Spinal cord (tissue), 10 donors: ENCODE results near the gene KRT4. TPM values are rescaled to one million over a fixed set of nuclear protein-coding genes. Genes with fewer than 3 reads are reported as not detected.

Experiments used
- DNase-seq, 6 donors: peaks; one replicate each; pipeline versions ENCODE4 v3.0.0 to v3.0.0-alpha.2; 2013 to 2015; ENCODE audit warnings: low spot score in 6 of 6, low read depth in 4 of 6
- H3K27ac ChIP-seq: one replicate; pipeline ENCODE4 v1.5.1; 2013; ENCODE audit warnings: low read depth, low read length, control low read depth
- H3K27me3 ChIP-seq: one replicate; pipeline ENCODE4 v1.6.1; 2013; ENCODE audit warnings: low read length; ENCODE audit not compliant: control insufficient read depth, insufficient read depth
- H3K36me3 ChIP-seq: one replicate; pipeline ENCODE4 v1.6.1; 2013; ENCODE audit warnings: low read length; ENCODE audit not compliant: control insufficient read depth, insufficient read depth
- H3K4me1 ChIP-seq: one replicate; pipeline ENCODE4 v1.6.1; 2013; ENCODE audit warnings: low read length; ENCODE audit not compliant: control insufficient read depth, insufficient read depth
- H3K4me3 ChIP-seq: one replicate; pipeline ENCODE4 v1.5.1; 2013; ENCODE audit warnings: low read depth, low read length, control low read depth
- H3K9me3 ChIP-seq: one replicate; pipeline ENCODE4 v1.6.1; 2013; ENCODE audit warnings: low read length; ENCODE audit not compliant: control insufficient read depth, insufficient read depth
- WGBS: methylation state at CpG from one replicate; pipeline ENCODE4 v1.1.5; 2013; ENCODE audit warnings: missing lambda C conversion rate; ENCODE audit not compliant: insufficient coverage; 5-methylcytosine and 5-hydroxymethylcytosine counted together
- polyA plus RNA-seq, 2 donors: library from polyadenylated mRNA; unstranded; fragments of 120-200 nt; gene quantifications; one replicate each; pipeline ENCODE4 v1.2.1, GENCODE V29; 2013; ENCODE audit not compliant: insufficient read length in 2 of 2
- total RNA-seq, 2 donors: library from RNA; depleted of rRNA in 1 of 2; stranded (reverse); fragments of 120-200 nt in 1 of 2; fragments of >200 nt in 1 of 2; gene quantifications; one replicate each; pipeline versions ENCODE4 v1.2.3 to v1.2.4, GENCODE V29; 2013 to 2014
- donor health status: healthy.

The KRT4 gene
- total and polyA plus RNA-seq, 4 donors: 0.11 to 0.20 (median 0.14) TPM; not detected in 1

- Histone ChIP-seq H3K9me3 (no peaks in the 10 kb centered on the region), H3K27ac (no peak overlapping the region), H3K36me3 (no peaks in the 10 kb centered on the region), H3K4me1 (peaks cover under 1% of the 10 kb centered on the region), H3K4me3 (no peak overlapping the region), H3K27me3 (no peaks in the 10 kb centered on the region)
- DNase-seq: no peak
- WGBS: no CpG with 5 or more reads among the region's 5 CpGs
Measured at GRCh38 chr12:52810554-52810953, 3.4 kb downstream of the KRT4 start.

- WGBS: 79% methylated on average over 2 of the region's 7 CpGs
- Histone ChIP-seq H3K4me1 (peaks cover 5% of the 10 kb centered on the region), H3K27ac (no peak overlapping the region), H3K9me3 (no peaks in the 10 kb centered on the region), H3K27me3 (no peaks in the 10 kb centered on the region), H3K4me3 (no peak overlapping the region), H3K36me3 (no peaks in the 10 kb centered on the region)
- no peak for DNase-seq
Measured at GRCh38 chr12:52809166-52809565, 4.8 kb downstream of the KRT4 start.

DNA sequence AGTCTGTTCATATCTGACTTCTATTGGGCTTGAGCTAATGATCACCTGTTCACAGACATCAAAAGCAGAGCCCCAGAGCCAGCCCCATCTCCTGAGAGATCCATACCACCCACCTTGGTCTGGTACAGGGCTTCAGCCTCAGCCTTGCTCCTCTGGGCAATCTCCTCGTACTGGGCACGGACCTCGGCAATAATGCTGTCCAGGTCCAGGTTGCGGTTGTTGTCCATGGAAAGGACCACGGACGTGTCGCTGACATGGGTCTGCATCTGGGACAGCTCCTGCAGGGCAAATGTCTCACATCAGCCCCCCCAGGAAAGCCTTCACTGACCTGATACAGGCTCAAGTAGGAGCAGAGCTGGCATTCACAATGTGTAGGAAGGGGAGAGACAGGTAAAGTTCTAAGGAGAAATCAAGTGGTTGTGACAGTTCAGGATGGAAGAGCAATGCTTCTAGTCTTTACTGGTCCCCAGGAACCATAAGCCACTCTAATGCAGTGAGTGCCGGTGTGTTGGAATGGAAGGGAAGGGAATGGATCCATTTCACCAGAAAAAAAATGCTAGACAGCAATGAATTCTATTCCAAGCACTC is 5.2 kb downstream of the KRT4 start:
- Histone ChIP-seq H3K27ac (no peak overlapping the region), H3K36me3 (no peaks in the 10 kb centered on the region), H3K9me3 (no peaks in the 10 kb centered on the region), H3K4me3 (no peak overlapping the region), H3K27me3 (no peaks in the 10 kb centered on the region), H3K4me1 (peaks cover 8% of the 10 kb centered on the region)
- 93% methylated on average over 7 of the region's 8 CpGs for WGBS
- no peak for DNase-seq

- no peak overlapping the region for H3K4me3 ChIP-seq
- no peaks in the 10 kb centered on the region for H3K9me3 ChIP-seq
- H3K27ac ChIP-seq: no peak overlapping the region
- no peaks in the 10 kb centered on the region for H3K36me3 ChIP-seq
- no peak for DNase-seq
- 86% methylated on average over 16 of the region's 16 CpGs for WGBS
- peaks cover 8% of the 10 kb centered on the region for H3K4me1 ChIP-seq
- H3K27me3 ChIP-seq: no peaks in the 10 kb centered on the region
Measured at GRCh38 chr12:52807544-52808470, 6.1 kb downstream of the KRT4 start.

DNA sequence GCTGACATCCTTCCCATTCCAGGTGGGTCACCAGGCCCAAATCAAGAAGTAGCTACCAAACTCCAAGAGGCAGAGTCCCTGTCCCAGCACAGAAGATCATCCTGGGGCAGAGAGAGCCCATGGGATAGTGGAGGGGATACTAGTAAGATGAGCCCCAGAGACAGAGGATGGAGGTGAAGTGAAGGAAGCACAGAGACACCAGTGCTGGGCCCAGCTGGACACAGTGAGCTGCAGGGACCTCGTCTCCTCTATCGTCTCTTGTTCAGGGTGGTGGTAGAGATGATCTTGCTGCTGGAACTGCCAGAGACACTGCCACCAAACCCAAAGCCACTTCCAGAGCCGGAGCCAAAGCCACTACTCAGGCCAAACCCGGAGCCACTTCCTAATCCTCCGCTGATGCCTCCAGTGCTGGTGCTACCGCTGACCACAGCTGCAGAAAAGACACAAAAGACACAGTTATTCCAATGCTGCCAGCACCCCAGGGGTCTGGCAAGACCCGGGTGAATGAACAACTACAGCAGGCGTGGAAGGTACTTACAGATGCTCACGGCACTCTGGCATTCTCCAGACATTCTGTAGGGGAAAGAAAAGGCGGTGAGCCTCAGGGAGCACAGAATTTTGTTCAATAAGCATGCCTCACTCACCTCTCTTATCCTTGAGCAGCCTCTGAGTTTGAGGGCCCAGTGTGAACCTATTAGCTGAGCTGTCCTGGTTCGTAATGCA is 6.9 kb downstream of the KRT4 start:
- peaks cover 8% of the 10 kb centered on the region for H3K4me1 ChIP-seq
- DNase-seq: no peak
- no peak overlapping the region for H3K4me3 ChIP-seq
- WGBS: 40% methylated on average over 9 of the region's 11 CpGs
- H3K36me3 ChIP-seq: no peaks in the 10 kb centered on the region
- H3K27ac ChIP-seq: no peak overlapping the region
- no peaks in the 10 kb centered on the region for H3K27me3 ChIP-seq
- no peaks in the 10 kb centered on the region for H3K9me3 ChIP-seq

- no peaks in the 10 kb centered on the region for H3K27me3 ChIP-seq
- 96% methylated on average over 2 of the region's 3 CpGs for WGBS
- no peaks in the 10 kb centered on the region for H3K9me3 ChIP-seq
- no peak overlapping the region for H3K27ac ChIP-seq
- no peak for DNase-seq
- H3K36me3 ChIP-seq: no peaks in the 10 kb centered on the region
- no peak overlapping the region for H3K4me3 ChIP-seq
- peaks cover 8% of the 10 kb centered on the region for H3K4me1 ChIP-seq
Measured at GRCh38 chr12:52806169-52806811, 7.6 kb downstream of the KRT4 start.

DNA sequence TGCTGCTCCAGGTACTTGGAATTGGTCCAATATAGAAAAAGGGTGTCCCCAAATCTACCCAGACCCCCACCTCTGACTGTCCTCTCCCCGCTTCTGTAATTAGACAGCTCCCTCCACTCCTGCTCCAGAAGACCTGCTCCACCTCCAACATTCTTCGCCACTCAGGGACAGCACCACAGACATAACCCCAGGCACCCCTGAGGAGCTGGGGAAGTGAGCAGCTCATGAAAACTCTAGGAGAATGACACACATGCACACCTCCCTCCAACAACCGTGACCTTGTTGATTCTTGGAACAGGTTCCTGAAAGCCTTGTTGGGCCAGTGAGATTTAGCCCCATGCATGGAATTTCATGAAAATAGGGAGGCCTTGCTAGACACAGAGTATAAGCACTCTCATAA is 8.2 kb downstream of the KRT4 start:
- no peak overlapping the region for H3K4me3 ChIP-seq
- no peaks in the 10 kb centered on the region for H3K36me3 ChIP-seq
- no peak overlapping the region for H3K27ac ChIP-seq
- H3K9me3 ChIP-seq: no peaks in the 10 kb centered on the region
- no peak for DNase-seq
- 92% methylated on average over 2 of the region's 3 CpGs for WGBS
- peaks cover 8% of the 10 kb centered on the region for H3K4me1 ChIP-seq
- no peaks in the 10 kb centered on the region for H3K27me3 ChIP-seq

GRCh38 chr12:52805000-52805399 is 8.9 kb downstream of the KRT4 start:
- Histone ChIP-seq H3K36me3 (no peaks in the 10 kb centered on the region), H3K4me3 (no peak overlapping the region), H3K9me3 (no peaks in the 10 kb centered on the region), H3K27me3 (no peaks in the 10 kb centered on the region), H3K27ac (no peak overlapping the region), H3K4me1 (peaks cover 8% of the 10 kb centered on the region)
- 33% methylated on average over 1 of the region's 1 CpG for WGBS
- DNase-seq: no peak

- Histone ChIP-seq H3K9me3 (no peaks in the 10 kb centered on the region), H3K4me1 (peaks cover 8% of the 10 kb centered on the region), H3K27me3 (no peaks in the 10 kb centered on the region), H3K36me3 (no peaks in the 10 kb centered on the region), H3K4me3 (no peak overlapping the region), H3K27ac (no peak overlapping the region)
- DNase-seq: no peak
- WGBS: 72% methylated on average over 6 of the region's 6 CpGs
Measured at GRCh38 chr12:52802442-52802841, 11.5 kb downstream of the KRT4 start.
